Measurements from ENCODE around the gene FHOD3.

GRCh38 chr18:36719630-36720029, 422.1 kb downstream of the FHOD3 start:
- TF ChIP-seq, protein P1, sequence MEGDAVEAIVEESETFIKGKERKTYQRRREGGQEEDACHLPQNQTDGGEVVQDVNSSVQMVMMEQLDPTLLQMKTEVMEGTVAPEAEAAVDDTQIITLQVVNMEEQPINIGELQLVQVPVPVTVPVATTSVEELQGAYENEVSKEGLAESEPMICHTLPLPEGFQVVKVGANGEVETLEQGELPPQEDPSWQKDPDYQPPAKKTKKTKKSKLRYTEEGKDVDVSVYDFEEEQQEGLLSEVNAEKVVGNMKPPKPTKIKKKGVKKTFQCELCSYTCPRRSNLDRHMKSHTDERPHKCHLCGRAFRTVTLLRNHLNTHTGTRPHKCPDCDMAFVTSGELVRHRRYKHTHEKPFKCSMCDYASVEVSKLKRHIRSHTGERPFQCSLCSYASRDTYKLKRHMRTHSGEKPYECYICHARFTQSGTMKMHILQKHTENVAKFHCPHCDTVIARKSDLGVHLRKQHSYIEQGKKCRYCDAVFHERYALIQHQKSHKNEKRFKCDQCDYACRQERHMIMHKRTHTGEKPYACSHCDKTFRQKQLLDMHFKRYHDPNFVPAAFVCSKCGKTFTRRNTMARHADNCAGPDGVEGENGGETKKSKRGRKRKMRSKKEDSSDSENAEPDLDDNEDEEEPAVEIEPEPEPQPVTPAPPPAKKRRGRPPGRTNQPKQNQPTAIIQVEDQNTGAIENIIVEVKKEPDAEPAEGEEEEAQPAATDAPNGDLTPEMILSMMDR (conservative IDR thresholded peaks at IDR 0.05): no peak
- no peak for TF ChIP-seq EZH2 (IDR thresholded peaks at IDR 0.05; ENCODE audit: low read depth)

All from PC-9 (cell line).